Measurements from ENCODE around the gene SEC14L2. TPM values are rescaled to one million over a fixed set of nuclear protein-coding genes. Genes with fewer than 3 reads are reported as not detected.

SEC14L2 gene
- total RNA-seq, 2 experiments from 2014 or later, result 5.6 to 7.4 TPM

GRCh38 chr22:30381264-30381663, 15.6 kb upstream of the SEC14L2 start:
- Mint-ChIP-seq H3K27me3 (no peaks in the 10 kb centered on the region), H3K36me3 (ENCODE audit: low read depth) (no peaks in the 10 kb centered on the region), H3K9me3 (no peaks in the 10 kb centered on the region), H3K27ac (no peak overlapping the region), H3K4me1 (peaks cover 3% of the 10 kb centered on the region), H3K4me3 (no peak overlapping the region)
- CTCF ChIA-PET, result interaction anchor here (2.4 kb wide), 1 partner anchor 93 kb away, joined by 15 read pairs; no protein-coding TSS in a partner anchor
- no peak for DNase-seq
- POLR2A ChIA-PET, result interaction anchor here (1.2 to 1.5 kb wide), 3 partner anchors 24 to 92 kb away, joined by 3 to 5 read pairs (median 4); partner anchors contain the start of genes CASTOR1, CCDC157 and SF3A1

GRCh38 chr22:30382340-30382739, 14.5 kb upstream of the SEC14L2 start:
- DNase-seq, result no peak
- ChIA-PET CTCF (interaction anchor here (0.9 to 2.4 kb wide), 2 partner anchors 8 to 95 kb away, joined by 3 to 15 read pairs; no protein-coding TSS in a partner anchor), POLR2A (interaction anchor here (1.2 to 1.5 kb wide), 2 partner anchors 55 to 77 kb away, joined by 3 to 4 read pairs; partner anchors contain the start of gene TBC1D10A)
- Mint-ChIP-seq H3K27me3 (no peaks in the 10 kb centered on the region), H3K36me3 (ENCODE audit: low read depth) (no peaks in the 10 kb centered on the region), H3K9me3 (no peaks in the 10 kb centered on the region), H3K4me1 (peaks cover 8% of the 10 kb centered on the region), H3K27ac (no peak overlapping the region), H3K4me3 (no peak overlapping the region)

GRCh38 chr22:30383061-30383460, 13.8 kb upstream of the SEC14L2 start:
- Mint-ChIP-seq H3K27ac (no peak overlapping the region), H3K27me3 (no peaks in the 10 kb centered on the region), H3K4me1 (peaks cover 12% of the 10 kb centered on the region), H3K9me3 (no peaks in the 10 kb centered on the region), H3K4me3 (no peak overlapping the region), H3K36me3 (ENCODE audit: low read depth) (no peaks in the 10 kb centered on the region)
- ChIA-PET POLR2A (interaction anchor here (1.2 to 5.7 kb wide), 3 partner anchors 56 to 94 kb away, joined by 3 to 66 read pairs (median 4); partner anchors contain the start of genes CASTOR1 and TBC1D10A), CTCF (interaction anchor here (0.9 to 3.4 kb wide), 3 partner anchors 8 to 95 kb away, joined by 3 to 59 read pairs (median 15); partner anchors contain the start of gene CASTOR1)
- no peak for DNase-seq

- H3K36me3 Mint-ChIP-seq (ENCODE audit: low read depth), result no peaks in the 10 kb centered on the region
- no peak overlapping the region for H3K27ac Mint-ChIP-seq
- peaks cover 3% of the 10 kb centered on the region for H3K9me3 Mint-ChIP-seq
- H3K4me3 Mint-ChIP-seq, result peak overlapping the region; percentile 77
- CTCF ChIA-PET, result interaction anchor here (0.6 to 3.4 kb wide), 10 partner anchors 11 to 278 kb away, joined by 3 to 59 read pairs (median 4); partner anchors contain the start of genes CASTOR1 and SEC14L2
- DNase-seq, result no peak
- H3K4me1 Mint-ChIP-seq, result peaks cover 27% of the 10 kb centered on the region
- peaks cover 2% of the 10 kb centered on the region for H3K27me3 Mint-ChIP-seq
- POLR2A ChIA-PET, result interaction anchor here (1.0 to 5.7 kb wide), 2 partner anchors 30 to 97 kb away, joined by 4 to 66 read pairs; partner anchors contain the start of gene CASTOR1
Measured at GRCh38 chr22:30385942-30386341, 10.9 kb upstream of the SEC14L2 start.

GRCh38 chr22:30386608-30386959, 10.2 kb upstream of the SEC14L2 start:
- Mint-ChIP-seq H3K27ac (no peak overlapping the region), H3K4me3 (peak overlapping the region; percentile 77), H3K4me1 (peaks cover 34% of the 10 kb centered on the region), H3K36me3 (ENCODE audit: low read depth) (no peaks in the 10 kb centered on the region), H3K9me3 (peaks cover 3% of the 10 kb centered on the region), H3K27me3 (peaks cover 2% of the 10 kb centered on the region)
- POLR2A ChIA-PET, result interaction anchor here (1.0 to 5.7 kb wide), 4 partner anchors 30 to 98 kb away, joined by 3 to 66 read pairs (median 5); partner anchors contain the start of genes CASTOR1, CCDC157 and SF3A1
- no peak for DNase-seq
- CTCF ChIA-PET, result interaction anchor here (1.0 to 7.2 kb wide), 6 partner anchors 10 to 123 kb away, joined by 4 to 185 read pairs (median 9); partner anchors contain the start of genes CASTOR1 and SEC14L2

GRCh38 chr22:30386960-30387827, 9.6 kb upstream of the SEC14L2 start, which contains the start of gene RNF215:
Gene RNF215, minus strand, starts transcription at chr22:30387411. Its CDS starts 98 bp downstream, at chr22:30387313.
- DNase-seq, result peak; percentile 82
- peak within 1 kb of the TSS; percentile 77 for H3K4me3 Mint-ChIP-seq

GRCh38 chr22:30390974-30391691, 5.7 kb upstream of the SEC14L2 start:
- peaks cover 46% of the 10 kb centered on the region for H3K4me1 Mint-ChIP-seq
- POLR2A ChIA-PET, result interaction anchor here (3.4 to 12.2 kb wide), 2 partner anchors 34 to 103 kb away, joined by 15 to 115 read pairs; partner anchors contain the start of genes CASTOR1 and MTFP1
- H3K9me3 Mint-ChIP-seq, result peaks cover 3% of the 10 kb centered on the region
- H3K36me3 Mint-ChIP-seq (ENCODE audit: low read depth), result no peaks in the 10 kb centered on the region
- H3K27ac Mint-ChIP-seq, result peak overlapping the region; percentile 61
- CTCF ChIA-PET, result interaction anchor here (0.7 to 8.7 kb wide), 20 partner anchors 8 to 287 kb away, joined by 3 to 185 read pairs (median 4); partner anchors contain the start of genes CASTOR1 and MTFP1
- H3K27me3 Mint-ChIP-seq, result peaks cover 2% of the 10 kb centered on the region
- DNase-seq, result peak; percentile 81
- no peak overlapping the region for H3K4me3 Mint-ChIP-seq

More at GRCh38 chr22:30386960-30387827, 9.6 kb upstream of the SEC14L2 start, which contains the start of gene RNF215:
- H3K9me3 Mint-ChIP-seq, result peaks cover 3% of the 10 kb centered on the region
- peaks cover 36% of the 10 kb centered on the region for H3K4me1 Mint-ChIP-seq
- H3K27me3 Mint-ChIP-seq, result peaks cover 2% of the 10 kb centered on the region
- H3K36me3 Mint-ChIP-seq (ENCODE audit: low read depth), result no peaks in the 10 kb centered on the region
- ChIA-PET POLR2A (interaction anchor here (1.0 to 5.7 kb wide), 4 partner anchors 30 to 124 kb away, joined by 3 to 66 read pairs (median 6); partner anchors contain the start of genes CASTOR1, CCDC157 and SF3A1), CTCF (interaction anchor here (0.5 to 8.7 kb wide), 30 partner anchors 9 to 285 kb away, joined by 3 to 185 read pairs (median 4); partner anchors contain the start of genes CASTOR1, CCDC157, MTFP1 and OSM)
- peak within 1 kb of the TSS; percentile 52 for H3K27ac Mint-ChIP-seq

- peaks cover 48% of the 10 kb centered on the region for H3K4me1 Mint-ChIP-seq
- POLR2A ChIA-PET, result interaction anchor here (0.9 to 12.2 kb wide), 4 partner anchors 9 to 104 kb away, joined by 3 to 115 read pairs (median 10); partner anchors contain the start of genes CASTOR1 and MTFP1
- H3K4me3 Mint-ChIP-seq, result no peak overlapping the region
- CTCF ChIA-PET, result interaction anchor here (1.0 to 8.7 kb wide), 6 partner anchors 10 to 103 kb away, joined by 3 to 185 read pairs (median 7); partner anchors contain the start of genes CASTOR1 and MTFP1
- no peak overlapping the region for H3K27ac Mint-ChIP-seq
- H3K9me3 Mint-ChIP-seq, result peaks cover 3% of the 10 kb centered on the region
- DNase-seq, result no peak
- no peaks in the 10 kb centered on the region for H3K36me3 Mint-ChIP-seq (ENCODE audit: low read depth)
- peaks cover 4% of the 10 kb centered on the region for H3K27me3 Mint-ChIP-seq
Measured at GRCh38 chr22:30392661-30393321, 4.0 kb upstream of the SEC14L2 start.

- DNase-seq, result no peak
Measured at GRCh38 chr22:30393322-30393680, 3.5 kb upstream of the SEC14L2 start.

GRCh38 chr22:30393885-30394284, 2.9 kb upstream of the SEC14L2 start:
- H3K9me3 Mint-ChIP-seq, result peaks cover 3% of the 10 kb centered on the region
- CTCF ChIA-PET, result interaction anchor here (7.2 to 8.7 kb wide), 2 partner anchors 30 to 104 kb away, joined by 100 to 185 read pairs; partner anchors contain the start of genes CASTOR1 and MTFP1
- POLR2A ChIA-PET, result interaction anchor here (12.2 kb wide), 1 partner anchor 31 kb away, joined by 115 read pairs; the partner anchor contains the start of gene MTFP1
- no peaks in the 10 kb centered on the region for H3K36me3 Mint-ChIP-seq (ENCODE audit: low read depth)
- peaks cover 6% of the 10 kb centered on the region for H3K27me3 Mint-ChIP-seq
- DNase-seq, result no peak
- no peak overlapping the region for H3K4me3 Mint-ChIP-seq
- no peak overlapping the region for H3K27ac Mint-ChIP-seq
- peaks cover 52% of the 10 kb centered on the region for H3K4me1 Mint-ChIP-seq

More at GRCh38 chr22:30393322-30393680, 3.5 kb upstream of the SEC14L2 start:
- H3K4me1 Mint-ChIP-seq, result peaks cover 51% of the 10 kb centered on the region
- no peak overlapping the region for H3K27ac Mint-ChIP-seq
- peaks cover 6% of the 10 kb centered on the region for H3K27me3 Mint-ChIP-seq
- CTCF ChIA-PET, result interaction anchor here (1.6 to 8.7 kb wide), 3 partner anchors 30 to 104 kb away, joined by 10 to 185 read pairs (median 100); partner anchors contain the start of genes CASTOR1 and MTFP1
- peaks cover 3% of the 10 kb centered on the region for H3K9me3 Mint-ChIP-seq
- H3K36me3 Mint-ChIP-seq (ENCODE audit: low read depth), result no peaks in the 10 kb centered on the region
- H3K4me3 Mint-ChIP-seq, result no peak overlapping the region
- POLR2A ChIA-PET, result interaction anchor here (3.4 to 12.2 kb wide), 2 partner anchors 31 to 105 kb away, joined by 15 to 115 read pairs; partner anchors contain the start of genes CASTOR1 and MTFP1
